Right lobe of liver (tissue), 6 donors: Measurements from ENCODE around the gene IL1RAPL1. TPM values are rescaled to one million over a fixed set of nuclear protein-coding genes. Genes with fewer than 3 reads are reported as not detected.
"Not testable (repeated sequence)": the region's sequence is repeated elsewhere in the genome, so short reads cannot be mapped to it uniquely, and the experiment has no call there.

Experiments used
- ATAC-seq, 4 donors: fragments of 200-7000 bp; cut with Tn5 transposase; one replicate each; pipeline ENCODE4 v1.9.1; 2020; ENCODE audit warnings: mild to moderate bottlenecking in 4 of 4, moderate library complexity in 4 of 4
- DNase-seq, 3 donors: peaks; one replicate each; pipeline ENCODE4 v3.0.0-alpha.2; 2020
- H3K27ac ChIP-seq, 3 donors: fragments of 200-600 bp; one replicate each; pipeline ENCODE4 v1.8.0; 2022
- H3K27me3 ChIP-seq, 2 donors: fragments of 200-600 bp; one replicate each; pipeline ENCODE4 v1.8.0; 2022
- H3K36me3 ChIP-seq, 4 donors: fragments of 200-600 bp; sonication (generic) in 1 of 4; one replicate each; pipeline versions ENCODE4 v1.5.1 to v1.8.0; 2017 to 2022; ENCODE audit warnings: control low read depth in 1 of 4
- H3K4me1 ChIP-seq, 4 donors: fragments of 200-600 bp; sonication (generic) in 1 of 4; one replicate each; pipeline versions ENCODE4 v1.5.1 to v1.8.0; 2017 to 2022; ENCODE audit warnings: control low read depth in 1 of 4
- H3K4me3 ChIP-seq, 3 donors: fragments of 200-600 bp; one replicate each; pipeline ENCODE4 v1.8.0; 2022
- H3K9me3 ChIP-seq, 4 donors: fragments of 200-600 bp; sonication (generic) in 1 of 4; one replicate each; pipeline versions ENCODE4 v1.5.1 to v1.8.0; 2017 to 2022; ENCODE audit warnings: control low read depth in 1 of 4
- CTCF ChIP-seq, 4 donors: fragments of 200-600 bp in 3 of 4; fragments of 450-650 bp in 1 of 4; IDR thresholded peaks; one replicate each; pipeline versions ENCODE4 v1.5.1 to v1.8.0; 2016 to 2022; ENCODE audit warnings: antibody characterized with exemption in 4 of 4, mild to moderate bottlenecking in 2 of 4
- POLR2A ChIP-seq: fragments of 450-650 bp; IDR thresholded peaks from one replicate; pipeline ENCODE4 v1.6.1; 2017; ENCODE audit warnings: antibody characterized with exemption, mild to moderate bottlenecking
- WGBS: methylation state at CpG from one replicate; pipeline ENCODE4 v1.1.6; 2018; ENCODE audit warnings: low coverage, low lambda C conversion rate; ENCODE audit not compliant: insufficient coverage; ENCODE audit errors: missing lambda C conversion rate; 5-methylcytosine and 5-hydroxymethylcytosine counted together
- intact Hi-C, 2 donors: fragments of 100-400 bp; cut with DNase I; formaldehyde crosslinking; loops; one replicate each; pipeline versions ENCODE4 v1.11.2 to v1.14.1; 2022
- total RNA-seq, 6 experiments: library from RNA; depleted of rRNA in 2 of 6; stranded (reverse); fragments of >200 nt in 2 of 6; fragmentation: NEBNext Ultra II Directional in 3 of 6; extraction: Animal tissue kit (Norgen Biotek cat#: 25700) in 3 of 6; gene quantifications; one replicate each; pipeline versions ENCODE4 v1.1.0 to v1.2.4, GENCODE V29; 2016 to 2023
- donor health status: DM: no; HTN: yes; CAD: no.
- donor health status: DM: no; HTN: no; CAD: no.
- donor health status: DM: no; HTN: no; CAD: no.
- donor health status: DM: no; HTN: yes; CAD: no.
- donor health status: DM: no; HTN: yes; CAD: no.

IL1RAPL1 gene
- total RNA-seq, 6 experiments from 2014 or later: not detected

- ATAC-seq (no peak), DNase-seq (no peak)
- intact Hi-C loops: no loop called here
- Histone ChIP-seq H3K27me3 (no peaks in the 10 kb centered on the region), H3K4me3 (no peak overlapping the region), H3K27ac (no peak overlapping the region), H3K9me3 (no peaks in the 10 kb centered on the region), H3K36me3 (no peaks in the 10 kb centered on the region), H3K4me1 (no peaks in the 10 kb centered on the region)
- TF ChIP-seq POLR2A (no peak), CTCF (IDR thresholded peaks at IDR 0.05) (no peak)
- 27% methylated on average over 4 of the region's 4 CpGs for WGBS
Measured at GRCh38 chrX:29308726-29309125, 721.5 kb downstream of the IL1RAPL1 start.

- H3K9me3 ChIP-seq: no peaks in the 10 kb centered on the region
- 28% methylated on average over 3 of the region's 3 CpGs for WGBS
- TF ChIP-seq POLR2A: no peak
- TF ChIP-seq CTCF (IDR thresholded peaks at IDR 0.05): no peak
- H3K36me3 ChIP-seq: no peaks in the 10 kb centered on the region
- H3K4me1 ChIP-seq: no peaks in the 10 kb centered on the region
- DNase-seq (no peak), ATAC-seq (no peak)
- intact Hi-C loops: no loop called here
- H3K27ac ChIP-seq: no peak overlapping the region
- no peak overlapping the region for H3K4me3 ChIP-seq
- peaks cover 0 to 3% of the 10 kb centered on the region in 2 donors for H3K27me3 ChIP-seq
Measured at GRCh38 chrX:29315931-29316330, 728.7 kb downstream of the IL1RAPL1 start.

GRCh38 chrX:29318012-29318411 is 730.8 kb downstream of the IL1RAPL1 start:
- Histone ChIP-seq H3K4me3 (no peak overlapping the region), H3K36me3 (no peaks in the 10 kb centered on the region), H3K27me3 (peaks cover 0 to 3% of the 10 kb centered on the region in 2 donors), H3K9me3 (no peaks in the 10 kb centered on the region), H3K4me1 (no peaks in the 10 kb centered on the region), H3K27ac (no peak overlapping the region)
- TF ChIP-seq CTCF (IDR thresholded peaks at IDR 0.05): no peak
- TF ChIP-seq POLR2A: no peak
- DNase-seq (no peak), ATAC-seq (no peak)
- 65% methylated on average over 1 of the region's 1 CpG for WGBS
- intact Hi-C loops: no loop called here

- H3K4me3 ChIP-seq, H3K9me3 ChIP-seq, ATAC-seq, H3K27me3 ChIP-seq, intact Hi-C loops, H3K4me1 ChIP-seq, H3K36me3 ChIP-seq, H3K27ac ChIP-seq, DNase-seq: not testable (repeated sequence)
- 56% methylated on average over 1 of the region's 3 CpGs for WGBS
Measured at GRCh38 chrX:29332429-29332828, 745.2 kb downstream of the IL1RAPL1 start.

GRCh38 chrX:29333091-29333490 is 745.8 kb downstream of the IL1RAPL1 start:
- WGBS: no CpG with 5 or more reads among the region's 27 CpGs
- intact Hi-C loops, H3K9me3 ChIP-seq, H3K36me3 ChIP-seq, H3K27ac ChIP-seq, H3K4me3 ChIP-seq, H3K27me3 ChIP-seq, DNase-seq, H3K4me1 ChIP-seq, ATAC-seq: not testable (repeated sequence)

- DNase-seq (no peak), ATAC-seq (no peak)
- TF ChIP-seq POLR2A (no peak), CTCF (IDR thresholded peaks at IDR 0.05) (no peak)
- Histone ChIP-seq H3K4me1 (no peaks in the 10 kb centered on the region), H3K36me3 (no peaks in the 10 kb centered on the region), H3K27me3 (no peaks in the 10 kb centered on the region), H3K9me3 (no peaks in the 10 kb centered on the region), H3K4me3 (no peak overlapping the region), H3K27ac (no peak overlapping the region)
- intact Hi-C loops: no loop called here
Measured at GRCh38 chrX:29348288-29348687, 761.0 kb downstream of the IL1RAPL1 start.
